ENCODE measurements around the gene GUCY1B1.

The GUCY1B1 gene

DNA sequence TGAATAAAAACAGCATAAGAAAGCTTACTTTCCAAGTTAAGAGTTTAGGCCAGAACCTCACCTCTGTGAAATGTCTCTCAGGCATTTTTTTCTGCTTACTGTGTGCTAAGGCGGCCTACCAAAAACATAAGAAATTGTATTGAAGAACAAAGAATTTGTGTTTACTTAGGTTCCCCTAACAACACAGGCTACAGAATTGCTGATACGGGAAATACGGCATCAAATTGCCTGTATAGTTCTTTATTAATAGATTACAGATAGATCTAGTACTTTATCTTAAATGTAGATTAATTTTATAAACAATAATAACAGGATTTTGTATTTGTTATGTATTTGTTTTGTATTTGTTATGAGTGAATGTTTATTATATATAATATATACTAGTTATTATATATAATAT lies 94.4 kb downstream of the GUCY1B1 start:
- H2BK5ac ChIP-seq (ENCODE audit: low read length): no peak overlapping the region
- no peak overlapping the region for H3K4me3 ChIP-seq (ENCODE audit: low read length in 2 of 2)
- H4K8ac ChIP-seq (ENCODE audit: low read depth, low read length): no peak overlapping the region
- no peaks in the 10 kb centered on the region for H3K79me1 ChIP-seq (ENCODE audit: low read depth, low read length)
- no peak overlapping the region for H3K9ac ChIP-seq (ENCODE audit: low read depth, low read length, poor library complexity)
- no peak overlapping the region for H2BK120ac ChIP-seq (ENCODE audit: low read depth, low read length)
- H3K27me3 ChIP-seq (ENCODE audit: control insufficient read depth in 3 of 3, insufficient read depth in 3 of 3, low read depth in 1 of 3, low read length in 3 of 3): no peaks in the 10 kb centered on the region
- no peaks in the 10 kb centered on the region for H3K9me3 ChIP-seq (replicated peaks in 1 of 2; ENCODE audit: control insufficient read depth in 2 of 2, insufficient read depth in 1 of 2, low read depth in 1 of 2, low read length in 2 of 2)
- H3K23ac ChIP-seq (ENCODE audit: low read depth, low read length, poor library complexity): no peak overlapping the region
- H2AK5ac ChIP-seq (ENCODE audit: low read depth, low read length): no peak overlapping the region
- H2AFZ ChIP-seq (ENCODE audit: low read length): no peak overlapping the region
- no peak overlapping the region for H3K27ac ChIP-seq (replicated peaks; ENCODE audit: low read length)
- no CpG with 5 or more reads among the region's 3 CpGs for WGBS, 2 donors (ENCODE audit: extremely low coverage in 2 of 2, insufficient read length in 2 of 2, insufficient replicate concordance in 1 of 2)
- H3K4me2 ChIP-seq (ENCODE audit: insufficient read depth, low read length, poor library complexity, severe bottlenecking): no peak overlapping the region
- peaks cover 0 to 2% of the 10 kb centered on the region in 2 donors for H3K36me3 ChIP-seq (replicated peaks in 1 of 2; ENCODE audit: control insufficient read depth in 2 of 2, insufficient read depth in 2 of 2, low read length in 2 of 2)
- no peak overlapping the region for H2BK15ac ChIP-seq (ENCODE audit: low read length)
- no peak overlapping the region for H3K4ac ChIP-seq (ENCODE audit: low read length)
- no peak overlapping the region for H2BK12ac ChIP-seq (ENCODE audit: low read length)
- no peak overlapping the region for H3K18ac ChIP-seq (ENCODE audit: low read length)
- no peak overlapping the region for H4K91ac ChIP-seq (ENCODE audit: low read depth, low read length, poor library complexity)
- no peak overlapping the region for H3K14ac ChIP-seq (ENCODE audit: low read length)
- peaks cover 0 to 2% of the 10 kb centered on the region in 2 donors for H3K4me1 ChIP-seq (ENCODE audit: control insufficient read depth in 2 of 2, insufficient read depth in 1 of 2, low read depth in 1 of 2, low read length in 2 of 2)
- no peak for DNase-seq (ENCODE audit: low spot score)

DNA sequence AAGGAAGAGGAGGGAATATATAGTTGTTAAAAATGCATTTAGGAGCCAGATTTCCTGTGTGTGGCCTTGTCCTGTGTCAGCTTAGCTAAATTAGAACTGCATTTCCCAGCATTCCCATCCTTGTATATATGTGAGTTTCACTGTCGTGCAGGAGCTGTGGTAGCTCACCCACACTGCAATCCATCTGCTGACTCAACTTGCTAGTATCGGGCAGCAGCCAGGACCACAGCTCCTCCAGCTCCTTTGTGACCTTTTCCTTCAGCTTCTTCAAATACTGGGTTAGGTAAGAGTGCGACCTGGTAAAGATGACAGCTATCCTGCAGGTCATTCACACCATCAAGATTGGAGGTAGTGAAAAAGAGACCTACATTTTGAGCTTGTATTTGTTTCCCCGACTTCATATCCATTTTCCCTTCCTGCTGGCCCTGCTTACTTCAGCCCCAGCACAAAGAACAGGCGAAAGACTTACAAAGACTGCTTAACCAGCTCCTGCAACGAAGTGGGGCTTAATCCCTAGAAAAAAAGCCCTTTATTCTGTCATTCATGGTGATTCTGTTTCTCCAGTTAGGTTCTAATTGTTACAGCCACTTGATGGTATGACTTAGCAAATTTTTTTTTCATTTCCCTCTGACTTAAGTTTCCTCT lies 95.9 kb downstream of the GUCY1B1 start:
- Histone ChIP-seq H3K4me1 (ENCODE audit: control insufficient read depth in 2 of 2, insufficient read depth in 1 of 2, low read depth in 1 of 2, low read length in 2 of 2) (peaks cover 0 to 2% of the 10 kb centered on the region in 2 donors), H2AFZ (ENCODE audit: low read length) (no peak overlapping the region), H4K8ac (ENCODE audit: low read depth, low read length) (no peak overlapping the region), H3K27ac (replicated peaks; ENCODE audit: low read length) (peak overlapping the region; percentile 80), H3K27me3 (ENCODE audit: control insufficient read depth in 3 of 3, insufficient read depth in 3 of 3, low read depth in 1 of 3, low read length in 3 of 3) (no peaks in the 10 kb centered on the region), H2AK5ac (ENCODE audit: low read depth, low read length) (no peak overlapping the region), H3K14ac (ENCODE audit: low read length) (no peak overlapping the region), H3K9me3 (replicated peaks in 1 of 2; ENCODE audit: control insufficient read depth in 2 of 2, insufficient read depth in 1 of 2, low read depth in 1 of 2, low read length in 2 of 2) (no peaks in the 10 kb centered on the region), H3K36me3 (replicated peaks in 1 of 2; ENCODE audit: control insufficient read depth in 2 of 2, insufficient read depth in 2 of 2, low read length in 2 of 2) (peaks cover 0 to 2% of the 10 kb centered on the region in 2 donors), H2BK15ac (ENCODE audit: low read length) (no peak overlapping the region), H2BK12ac (ENCODE audit: low read length) (no peak overlapping the region), H2BK5ac (ENCODE audit: low read length) (no peak overlapping the region), H2BK120ac (ENCODE audit: low read depth, low read length) (no peak overlapping the region), H4K91ac (ENCODE audit: low read depth, low read length, poor library complexity) (no peak overlapping the region), H3K18ac (ENCODE audit: low read length) (no peak overlapping the region), H3K4me3 (ENCODE audit: low read length in 2 of 2) (no peak overlapping the region), H3K4ac (ENCODE audit: low read length) (no peak overlapping the region), H3K79me1 (ENCODE audit: low read depth, low read length) (no peaks in the 10 kb centered on the region), H3K9ac (ENCODE audit: low read depth, low read length, poor library complexity) (no peak overlapping the region), H3K23ac (ENCODE audit: low read depth, low read length, poor library complexity) (no peak overlapping the region), H3K4me2 (ENCODE audit: insufficient read depth, low read length, poor library complexity, severe bottlenecking) (peak overlapping the region; percentile 11)
- DNase-seq (ENCODE audit: low spot score): peak; percentile 46
- no CpG with 5 or more reads among the region's 6 CpGs for WGBS, 2 donors (ENCODE audit: extremely low coverage in 2 of 2, insufficient read length in 2 of 2, insufficient replicate concordance in 1 of 2)

DNA sequence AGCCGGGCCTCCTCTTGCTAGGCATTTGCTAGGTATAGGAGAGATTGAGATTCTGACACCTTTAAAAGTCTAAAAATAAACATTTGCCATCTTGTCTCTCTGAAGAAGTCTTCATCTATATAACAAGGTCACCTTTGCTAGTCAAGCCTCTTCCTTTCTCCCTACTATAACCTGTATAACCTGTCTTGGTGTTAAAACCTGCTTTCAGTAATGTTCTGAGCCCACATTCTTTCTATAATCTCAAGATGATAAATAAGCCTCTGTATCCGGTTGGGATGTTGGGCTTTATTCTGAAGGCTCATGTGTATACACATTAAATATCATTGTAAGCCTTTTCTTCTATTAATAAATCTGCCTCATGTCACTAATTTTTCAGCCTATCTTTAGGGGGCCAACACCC lies 97.1 kb downstream of the GUCY1B1 start:
- Histone ChIP-seq H3K4ac (ENCODE audit: low read length) (no peak overlapping the region), H3K4me1 (ENCODE audit: control insufficient read depth in 2 of 2, insufficient read depth in 1 of 2, low read depth in 1 of 2, low read length in 2 of 2) (peaks cover 0 to 2% of the 10 kb centered on the region in 2 donors), H3K27me3 (ENCODE audit: control insufficient read depth in 3 of 3, insufficient read depth in 3 of 3, low read depth in 1 of 3, low read length in 3 of 3) (no peaks in the 10 kb centered on the region), H2AK5ac (ENCODE audit: low read depth, low read length) (no peak overlapping the region), H2BK120ac (ENCODE audit: low read depth, low read length) (no peak overlapping the region), H3K23ac (ENCODE audit: low read depth, low read length, poor library complexity) (no peak overlapping the region), H2BK5ac (ENCODE audit: low read length) (no peak overlapping the region), H2AFZ (ENCODE audit: low read length) (no peak overlapping the region), H2BK12ac (ENCODE audit: low read length) (no peak overlapping the region), H3K79me1 (ENCODE audit: low read depth, low read length) (no peaks in the 10 kb centered on the region), H3K36me3 (replicated peaks in 1 of 2; ENCODE audit: control insufficient read depth in 2 of 2, insufficient read depth in 2 of 2, low read length in 2 of 2) (peaks cover 0 to 2% of the 10 kb centered on the region in 2 donors), H3K4me2 (ENCODE audit: insufficient read depth, low read length, poor library complexity, severe bottlenecking) (no peak overlapping the region), H3K14ac (ENCODE audit: low read length) (no peak overlapping the region), H3K27ac (replicated peaks; ENCODE audit: low read length) (no peak overlapping the region), H4K91ac (ENCODE audit: low read depth, low read length, poor library complexity) (no peak overlapping the region), H2BK15ac (ENCODE audit: low read length) (no peak overlapping the region), H3K18ac (ENCODE audit: low read length) (no peak overlapping the region), H3K4me3 (ENCODE audit: low read length in 2 of 2) (no peak overlapping the region), H3K9me3 (replicated peaks in 1 of 2; ENCODE audit: control insufficient read depth in 2 of 2, insufficient read depth in 1 of 2, low read depth in 1 of 2, low read length in 2 of 2) (no peaks in the 10 kb centered on the region), H3K9ac (ENCODE audit: low read depth, low read length, poor library complexity) (no peak overlapping the region), H4K8ac (ENCODE audit: low read depth, low read length) (no peak overlapping the region)
- no CpG with 5 or more reads among the region's 2 CpGs for WGBS, 2 donors (ENCODE audit: extremely low coverage in 2 of 2, insufficient read length in 2 of 2, insufficient replicate concordance in 1 of 2)
- DNase-seq (ENCODE audit: low spot score): no peak
